ENCODE measurements around the gene SPRY4.
"Not testable (repeated sequence)": the region's sequence is repeated elsewhere in the genome, so short reads cannot be mapped to it uniquely, and the experiment has no call there.

Gene SPRY4

GRCh38 chr5:142314109-142314508 lies 10.7 kb downstream of the SPRY4 start:
- no peak for DNase-seq

- DNase-seq = no peak
These were observed 11.1 kb downstream of the SPRY4 start for GRCh38 chr5:142313682-142314081.

- no peak for DNase-seq
These were observed 11.5 kb downstream of the SPRY4 start for GRCh38 chr5:142313275-142313674.

GRCh38 chr5:142312399-142312798 lies 12.4 kb downstream of the SPRY4 start:
- no peak for DNase-seq

GRCh38 chr5:142311725-142312124 lies 13.1 kb downstream of the SPRY4 start:
- DNase-seq = no peak

GRCh38 chr5:142310803-142311202 lies 14.0 kb downstream of the SPRY4 start:
- no peak for DNase-seq

- no peak for DNase-seq
These were observed 15.0 kb downstream of the SPRY4 start for GRCh38 chr5:142309747-142310318.

GRCh38 chr5:142308358-142308757 lies 16.5 kb downstream of the SPRY4 start:
- no peak for DNase-seq

GRCh38 chr5:142307146-142307890 lies 17.5 kb downstream of the SPRY4 start:
- DNase-seq = no peak

- DNase-seq = no peak
These were observed 18.7 kb downstream of the SPRY4 start for GRCh38 chr5:142306077-142306502.

GRCh38 chr5:142305211-142305610 lies 19.6 kb downstream of the SPRY4 start:
- no peak for DNase-seq

- DNase-seq = no peak
These were observed 20.7 kb downstream of the SPRY4 start for GRCh38 chr5:142304013-142304701.

- DNase-seq = no peak
These were observed 21.3 kb downstream of the SPRY4 start for GRCh38 chr5:142303565-142303964.

- no peak for DNase-seq
These were observed 23.3 kb downstream of the SPRY4 start for GRCh38 chr5:142301540-142301939.

GRCh38 chr5:142300677-142301076 lies 24.1 kb downstream of the SPRY4 start:
- DNase-seq = no peak

GRCh38 chr5:142298789-142299188 lies 26.0 kb downstream of the SPRY4 start:
- DNase-seq = no peak

GRCh38 chr5:142297786-142298185 lies 27.0 kb downstream of the SPRY4 start:
- not testable (repeated sequence) for DNase-seq

GRCh38 chr5:142296914-142297417 lies 27.9 kb downstream of the SPRY4 start:
- no peak for DNase-seq

- no peak for DNase-seq
These were observed 28.6 kb downstream of the SPRY4 start for GRCh38 chr5:142295960-142296860.

GRCh38 chr5:142295084-142295758 lies 29.6 kb downstream of the SPRY4 start:
- no peak for DNase-seq

GRCh38 chr5:142293486-142293885 lies 31.3 kb downstream of the SPRY4 start:
- no peak for DNase-seq

GRCh38 chr5:142292808-142293207 lies 32.0 kb downstream of the SPRY4 start:
- no peak for DNase-seq

All from NCI-H1694 treated with DMSO at 0.1 percent for 48 hours (cell line).